CD4-positive, alpha-beta T cell treated with Interleukin-6 for 4 hours (primary cell): ENCODE measurements around the gene GRN.
"Not testable (repeated sequence)": the region's sequence is repeated elsewhere in the genome, so short reads cannot be mapped to it uniquely, and the experiment has no call there.

Experiments used
- DNase-seq: peaks from one replicate; pipeline ENCODE4 v3.0.0-alpha.2; 2020; ENCODE audit warnings: mixed read lengths

The GRN gene

GRCh38 chr17:44362459-44362948 is 17.4 kb downstream of the GRN start:
- DNase-seq = no peak

GRCh38 chr17:44362949-44363612 is 18.0 kb downstream of the GRN start:
- peak; percentile 26 for DNase-seq

GRCh38 chr17:44363613-44364159 is 18.6 kb downstream of the GRN start, which contains the start of gene FAM171A2:
Gene FAM171A2 (minus strand): TSS chr17:44363853. CDS start chr17:44363714, 139 bp downstream.
- DNase-seq = peak; percentile 74

- DNase-seq = not testable (repeated sequence)
Observed at GRCh38 chr17:44365051-44365450, 19.9 kb downstream of the GRN start.

DNA sequence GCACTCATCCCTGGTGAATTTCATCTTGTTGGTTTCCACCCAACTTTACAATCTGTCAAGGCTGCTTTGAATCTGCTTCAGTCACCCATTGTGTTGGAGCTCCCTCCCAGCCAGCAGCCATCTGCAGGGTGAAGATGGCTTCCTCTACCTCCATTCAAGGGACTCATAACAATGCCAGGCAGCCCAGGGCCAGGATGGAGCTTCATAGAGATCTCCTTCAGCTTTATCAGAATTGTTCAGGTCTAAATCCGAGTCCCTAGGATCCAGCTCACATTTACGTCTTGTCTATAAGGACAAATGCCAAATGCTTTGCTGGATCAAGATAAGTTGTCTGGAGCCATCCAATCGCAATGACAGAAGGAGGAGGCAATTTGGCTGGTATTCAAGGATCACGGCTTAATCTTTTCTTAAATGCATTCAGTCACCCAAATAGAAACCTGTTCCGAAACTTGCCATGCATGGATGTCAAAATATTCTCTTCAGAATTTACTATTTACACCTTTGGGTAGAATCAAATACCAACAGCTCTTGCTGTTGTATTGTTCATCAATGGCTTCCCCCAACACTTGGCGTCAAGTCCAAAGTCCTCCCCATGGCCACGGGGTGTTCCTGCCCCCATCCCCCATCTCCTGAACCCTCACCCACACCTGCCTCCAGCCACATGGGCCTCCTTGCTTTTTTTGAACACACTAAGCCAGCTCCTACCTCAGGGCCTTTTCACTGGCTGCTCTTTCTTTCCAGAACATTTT is 22.3 kb downstream of the GRN start:
- DNase-seq = no peak

GRCh38 chr17:44368391-44369243 is 23.5 kb downstream of the GRN start:
- DNase-seq = not testable (repeated sequence)

DNA sequence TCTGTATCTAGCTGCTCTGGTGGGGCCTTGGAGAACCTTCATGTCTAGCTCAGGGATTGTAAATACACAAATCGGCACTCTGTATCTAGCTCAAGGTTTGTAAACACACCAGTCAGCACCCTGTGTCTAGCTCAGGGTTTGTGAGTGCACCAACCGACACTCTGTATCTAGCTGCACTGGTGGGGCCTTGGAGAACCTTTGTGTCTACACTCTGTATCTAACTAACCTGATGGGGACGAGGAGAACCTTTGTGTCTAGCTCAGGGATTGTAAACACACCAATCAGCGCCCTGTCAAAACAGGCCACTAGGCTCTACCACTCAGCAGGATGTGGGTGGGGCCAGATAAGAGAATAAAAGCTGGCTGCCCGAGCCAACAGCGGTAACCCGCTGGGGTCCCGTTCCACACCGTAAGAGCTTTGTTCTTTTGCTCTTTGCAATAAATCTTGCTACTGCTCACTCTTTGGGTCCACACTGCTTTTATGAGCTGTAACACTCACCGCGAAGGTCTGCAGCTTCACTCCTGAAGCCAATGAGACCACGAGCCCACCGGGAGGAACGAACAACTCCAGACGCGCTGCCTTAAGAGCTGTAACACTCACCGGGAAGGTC is 24.4 kb downstream of the GRN start:
- DNase-seq = not testable (repeated sequence)

- DNase-seq = no peak
Observed at GRCh38 chr17:44372036-44372435, 26.9 kb downstream of the GRN start.

DNA sequence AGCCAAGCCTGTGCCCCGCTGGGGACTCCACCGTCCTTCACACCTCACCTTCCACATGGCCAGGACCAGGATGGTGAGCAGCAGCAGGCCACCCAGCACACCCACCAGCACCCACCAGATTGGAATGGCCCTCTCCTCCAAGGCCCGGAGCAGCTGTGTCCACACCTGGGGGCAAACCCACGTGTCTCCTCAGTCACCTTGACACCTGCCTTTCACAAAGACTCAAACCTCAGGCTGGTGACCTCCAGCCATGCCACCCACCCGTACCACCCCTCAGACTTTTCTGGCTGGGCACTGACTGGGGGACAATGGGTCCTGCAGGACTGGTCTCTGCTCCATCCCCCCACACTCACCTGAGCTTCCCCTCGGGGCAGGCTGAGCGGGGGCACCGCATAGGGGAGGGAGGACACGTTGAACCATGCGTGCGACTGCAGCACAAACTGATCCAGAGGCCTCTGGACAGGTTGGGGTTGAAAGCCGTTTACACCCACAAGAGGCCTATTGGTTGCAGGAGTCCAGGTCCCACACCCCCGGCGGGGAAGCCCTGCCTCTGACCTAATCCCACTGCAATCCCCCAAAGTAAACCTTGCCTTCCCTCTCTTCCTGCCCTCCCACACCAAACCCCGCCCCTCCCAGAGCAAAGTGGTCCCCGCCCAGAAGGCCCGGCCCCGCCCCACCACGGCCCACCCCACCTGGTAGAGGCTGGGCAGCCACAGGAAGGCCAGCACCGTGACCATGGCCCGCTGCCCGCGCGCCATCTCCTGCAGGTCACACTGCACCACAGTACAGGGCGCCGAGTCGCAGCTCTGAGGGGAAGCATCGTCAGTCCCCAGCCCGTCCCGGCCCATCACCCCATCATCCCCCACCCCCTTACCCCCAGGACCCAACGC is 29.4 kb downstream of the GRN start:
- DNase-seq = no peak

DNA sequence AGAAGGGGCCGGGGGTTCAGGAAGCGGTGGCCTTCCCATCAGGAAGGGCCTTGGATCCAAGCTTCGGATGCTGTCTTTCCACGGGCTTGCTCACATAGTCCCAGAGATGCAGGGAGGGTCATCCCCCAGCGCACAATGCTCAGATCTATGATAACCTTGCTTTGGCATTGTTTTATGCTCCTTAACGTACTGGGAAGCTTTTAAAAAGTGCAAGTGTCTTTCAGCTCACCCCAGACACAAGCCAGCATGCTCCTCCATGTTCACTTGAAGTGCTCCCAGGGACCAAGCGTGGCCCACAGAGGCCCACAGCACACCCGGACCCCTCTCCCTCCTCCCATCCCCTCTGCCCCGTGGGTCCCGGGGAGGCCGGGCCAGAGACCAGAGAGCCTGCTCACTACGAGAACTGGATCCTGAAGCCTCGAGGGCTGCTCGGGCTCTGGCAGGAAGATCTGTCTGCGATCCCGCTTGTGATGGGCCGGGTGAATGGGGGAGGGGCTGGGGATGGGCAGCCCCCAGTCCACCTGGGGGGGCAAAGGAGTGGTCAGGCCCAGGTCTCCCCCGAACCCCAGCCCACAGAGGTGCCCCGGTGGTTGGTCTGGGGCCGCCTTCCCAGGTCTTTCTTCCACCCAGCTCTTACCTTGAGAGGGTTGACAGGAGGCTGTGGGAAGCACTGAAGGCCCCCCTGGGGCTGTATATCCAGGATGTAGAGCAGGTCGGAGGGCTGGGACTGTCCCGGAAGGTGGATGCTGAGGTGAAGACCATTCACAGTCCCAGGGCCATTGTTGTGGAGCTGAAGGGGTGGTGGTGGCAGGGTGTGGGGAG is 30.3 kb downstream of the GRN start:
- no peak for DNase-seq

DNA sequence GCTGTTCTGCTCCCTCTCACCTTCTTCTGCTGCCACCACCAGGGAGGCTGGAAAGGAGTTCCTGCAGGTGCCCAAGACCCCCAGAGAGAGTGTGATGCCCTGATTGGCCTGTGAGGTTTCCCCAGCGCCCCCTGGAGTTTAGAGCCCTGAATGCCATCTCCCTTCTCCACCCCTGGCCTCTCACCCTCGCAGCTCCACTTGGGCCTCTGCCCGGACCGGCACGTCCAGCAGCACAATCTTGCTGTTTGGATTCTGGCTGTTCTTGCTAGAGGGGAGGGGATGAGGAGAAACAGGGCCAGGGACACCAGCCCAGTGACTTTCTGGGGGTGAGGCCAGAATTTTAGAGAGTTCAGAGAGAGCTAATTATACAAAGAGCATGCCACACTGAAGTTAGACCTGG is 31.0 kb downstream of the GRN start:
- no peak for DNase-seq

GRCh38 chr17:44376779-44377178 is 31.7 kb downstream of the GRN start:
- no peak for DNase-seq

GRCh38 chr17:44378171-44378705 is 33.1 kb downstream of the GRN start:
- DNase-seq = no peak

DNA sequence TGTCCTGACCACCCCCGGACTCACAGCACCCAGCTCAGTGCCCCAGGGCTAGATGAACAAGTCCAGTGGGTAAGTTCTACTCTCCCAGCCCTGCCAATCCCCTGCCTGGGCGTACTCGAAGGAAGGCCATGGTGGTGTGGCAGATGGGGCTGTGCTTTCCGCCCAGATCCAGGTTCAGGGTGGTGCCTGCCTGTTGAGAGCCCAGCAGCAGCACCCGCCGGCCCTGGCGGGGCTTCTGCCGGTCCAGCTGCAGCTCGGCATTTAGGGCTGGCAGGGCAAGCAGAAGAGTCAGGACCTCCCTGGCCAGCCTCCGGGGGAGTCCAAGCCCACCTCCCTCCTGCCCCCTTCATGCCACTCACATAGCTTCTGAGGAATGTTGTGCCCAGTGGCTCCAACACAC is 34.8 kb downstream of the GRN start:
- DNase-seq = no peak

DNA sequence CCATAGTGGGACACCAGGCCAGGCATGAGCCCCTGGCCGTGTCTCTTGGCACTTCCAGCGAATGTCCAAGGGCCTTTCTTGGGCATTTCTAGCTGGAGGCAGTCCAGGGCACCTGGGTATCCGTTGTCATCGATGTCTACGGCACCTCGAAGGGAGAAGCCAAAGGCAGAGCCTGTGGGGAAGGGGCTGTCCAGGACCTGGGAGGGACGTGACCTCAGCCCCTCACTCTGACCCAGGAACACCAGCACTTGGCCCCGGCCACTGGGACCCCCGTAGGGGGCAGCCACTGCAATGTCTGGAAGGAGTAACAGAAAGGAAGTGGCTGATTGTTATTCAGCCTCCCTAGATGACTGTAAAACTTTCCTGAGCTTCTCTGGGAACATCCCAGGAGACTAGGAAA is 35.7 kb downstream of the GRN start:
- DNase-seq = no peak

DNA sequence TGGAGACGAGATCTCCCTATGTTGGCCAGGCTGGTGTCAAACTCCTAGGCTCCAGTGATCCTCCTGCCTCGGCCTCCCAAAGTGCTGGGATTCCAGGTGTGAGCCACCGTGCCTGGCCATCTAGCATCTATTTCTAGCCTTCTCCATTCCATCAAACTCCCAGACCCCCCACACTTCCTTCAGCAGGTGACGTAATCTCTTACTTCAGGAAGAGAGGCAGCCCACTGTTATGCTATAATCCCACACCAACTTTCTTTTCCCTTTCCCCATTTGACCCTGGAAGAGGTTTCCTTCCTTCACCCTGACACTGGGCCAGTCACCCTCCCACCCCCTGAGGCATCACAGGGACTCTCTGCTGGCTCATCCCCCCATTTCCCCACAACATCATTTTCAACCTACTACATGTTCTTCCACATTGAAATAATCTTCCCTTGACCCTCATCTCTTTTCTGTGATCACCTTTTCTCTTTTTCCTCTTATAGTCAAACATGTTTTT is 36.8 kb downstream of the GRN start:
- DNase-seq = no peak

DNA sequence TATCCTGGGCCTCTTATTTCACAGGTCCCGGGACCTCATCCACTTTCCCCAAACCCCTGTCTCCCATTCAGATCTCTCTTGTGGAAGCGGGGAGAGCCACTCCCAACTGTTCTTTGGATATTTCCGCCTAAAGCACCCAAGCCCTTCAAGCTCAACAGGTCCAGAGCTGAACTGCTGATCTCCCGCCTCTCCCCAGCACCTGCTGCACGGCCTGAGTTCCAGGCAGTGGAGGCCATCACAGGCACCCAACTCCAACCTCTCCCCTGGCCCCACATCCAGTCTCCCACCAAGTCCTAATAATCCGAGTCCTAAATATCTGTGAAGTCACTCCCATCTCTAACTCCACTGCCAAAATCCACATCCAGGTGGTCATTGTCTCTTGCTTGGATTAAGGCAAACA is 37.8 kb downstream of the GRN start:
- no peak for DNase-seq

DNA sequence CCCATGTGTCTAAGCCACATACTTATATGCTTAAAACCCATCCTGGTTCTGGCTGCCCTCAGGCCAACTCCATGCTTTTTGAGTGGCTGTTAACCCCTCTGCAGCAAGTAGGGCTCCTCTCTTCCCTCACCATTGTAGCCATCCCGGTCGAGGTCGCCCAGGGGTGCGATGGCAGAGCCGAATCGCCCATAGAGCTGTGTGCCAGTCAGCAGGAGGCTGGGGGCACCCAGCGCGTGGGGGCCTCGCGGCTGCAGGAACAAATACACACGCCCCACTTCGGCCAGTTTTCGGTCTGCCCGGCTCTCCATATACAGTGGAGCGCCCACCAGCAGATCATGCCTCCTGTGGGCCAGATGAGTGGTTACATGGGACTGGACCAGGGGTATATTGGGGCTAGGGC is 38.3 kb downstream of the GRN start:
- DNase-seq = no peak

GRCh38 chr17:44383861-44384260 is 38.8 kb downstream of the GRN start:
- DNase-seq = no peak

- no peak for DNase-seq
Observed at GRCh38 chr17:44384281-44384822, 39.2 kb downstream of the GRN start.
